ENCODE data around the gene BRINP1. TPM values are rescaled to one million over a fixed set of nuclear protein-coding genes. Genes with fewer than 3 reads are reported as not detected.

Gene BRINP1
- total and polyA plus RNA-seq, 10 of the 15 experiments (the other 5 are each of a cell fraction or from before 2014, with no cell fraction given) = not detected

DNA sequence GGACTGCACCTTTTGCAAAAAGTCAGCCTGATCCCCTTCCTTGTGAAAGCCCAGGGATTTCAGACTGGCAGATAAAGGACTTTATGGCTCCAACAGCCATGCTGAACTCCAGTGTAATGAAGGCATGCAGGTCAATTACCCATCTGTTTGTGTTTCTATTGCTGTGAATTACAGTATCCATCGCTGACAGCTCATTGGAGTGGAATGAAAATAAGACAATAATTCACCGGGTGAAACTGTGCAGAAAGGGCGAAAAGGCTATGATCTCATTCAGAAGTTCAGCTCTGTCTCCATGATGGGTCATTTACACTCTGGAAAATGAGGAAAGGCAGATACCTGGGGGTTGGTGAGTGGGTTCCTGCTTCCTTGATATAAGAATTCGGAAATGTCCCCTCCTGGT, 148.0 kb downstream of the BRINP1 start (continued):
- TF ChIP-seq FOS (IDR thresholded peaks at IDR 0.05; ENCODE audit: borderline replicate concordance, extremely low read depth, insufficient read length) (no peak), ZZZ3 (IDR thresholded peaks at IDR 0.05; ENCODE audit: control insufficient read depth, insufficient read length, low read depth) (no peak), BACH1 (IDR thresholded peaks at IDR 0.05; ENCODE audit: borderline replicate concordance) (no peak), RAD21 (IDR thresholded peaks at IDR 0.05; ENCODE audit: insufficient read depth, low read depth, low read length) (no peak)
- TF ChIP-seq, protein P1, sequence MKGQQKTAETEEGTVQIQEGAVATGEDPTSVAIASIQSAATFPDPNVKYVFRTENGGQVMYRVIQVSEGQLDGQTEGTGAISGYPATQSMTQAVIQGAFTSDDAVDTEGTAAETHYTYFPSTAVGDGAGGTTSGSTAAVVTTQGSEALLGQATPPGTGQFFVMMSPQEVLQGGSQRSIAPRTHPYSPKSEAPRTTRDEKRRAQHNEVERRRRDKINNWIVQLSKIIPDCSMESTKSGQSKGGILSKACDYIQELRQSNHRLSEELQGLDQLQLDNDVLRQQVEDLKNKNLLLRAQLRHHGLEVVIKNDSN (IDR thresholded peaks at IDR 0.05; ENCODE audit: borderline replicate concordance, extremely low read length, insufficient read depth, low read depth, low read length) = no peak

- WGBS (ENCODE audit: insufficient coverage, insufficient replicate concordance, low lambda C conversion rate, missing lambda C conversion rate) = 5% methylated on average over 7 of the region's 7 CpGs
- H3K4me3 ChIP-seq = no peak overlapping the region
- no peak for ATAC-seq
- ChIA-PET CTCF (no interaction called here), POLR2A (no interaction called here), SMC1A (ENCODE audit: uncharacterized antibody, unreplicated experiment) (no interaction called here), RAD21 (ENCODE audit: unreplicated experiment) (no interaction called here)
- no peaks in the 10 kb centered on the region for H3K9me3 ChIP-seq (replicated peaks; ENCODE audit: control insufficient read depth, insufficient read depth, low read length)
- no TSS peak for BruUV-seq (replicated peaks)
- H3K79me2 ChIP-seq (ENCODE audit: control insufficient read depth, insufficient read depth, low read length) = no peaks in the 10 kb centered on the region
- no peak for DNase-seq (ENCODE audit: low read depth, low spot score)
- H3K36me3 ChIP-seq (ENCODE audit: control insufficient read depth in 2 of 2, insufficient read depth in 2 of 2, low read length in 1 of 2) = no peaks in the 10 kb centered on the region
- in situ Hi-C loops (cut with MboI) = no loop called here
- H4K20me1 ChIP-seq (ENCODE audit: control insufficient read depth, insufficient read depth) = no peaks in the 10 kb centered on the region
- H3K27ac ChIP-seq (ENCODE audit: control insufficient read depth, insufficient read depth) = no peak overlapping the region
- no peaks in the 10 kb centered on the region for H3K4me1 ChIP-seq (ENCODE audit: control insufficient read depth, insufficient read depth, low read length)
- no peak overlapping the region for H2AFZ ChIP-seq (ENCODE audit: control insufficient read depth, low read depth, low read length)
- no peak overlapping the region for H3K4me2 ChIP-seq (ENCODE audit: control insufficient read depth, insufficient read depth)
- H3K9ac ChIP-seq (ENCODE audit: control insufficient read depth, insufficient read depth, low read length) = no peak overlapping the region
- FAIRE-seq = no peak
- intact Hi-C loops (cut with micrococcal nuclease; ENCODE audit: unreplicated experiment) = no loop called here
- H3K27me3 ChIP-seq (replicated peaks in 1 of 2; ENCODE audit: control insufficient read depth in 2 of 2, insufficient read depth in 2 of 2, low read length in 1 of 2) = no peaks in the 10 kb centered on the region
- TF ChIP-seq, protein P2, sequence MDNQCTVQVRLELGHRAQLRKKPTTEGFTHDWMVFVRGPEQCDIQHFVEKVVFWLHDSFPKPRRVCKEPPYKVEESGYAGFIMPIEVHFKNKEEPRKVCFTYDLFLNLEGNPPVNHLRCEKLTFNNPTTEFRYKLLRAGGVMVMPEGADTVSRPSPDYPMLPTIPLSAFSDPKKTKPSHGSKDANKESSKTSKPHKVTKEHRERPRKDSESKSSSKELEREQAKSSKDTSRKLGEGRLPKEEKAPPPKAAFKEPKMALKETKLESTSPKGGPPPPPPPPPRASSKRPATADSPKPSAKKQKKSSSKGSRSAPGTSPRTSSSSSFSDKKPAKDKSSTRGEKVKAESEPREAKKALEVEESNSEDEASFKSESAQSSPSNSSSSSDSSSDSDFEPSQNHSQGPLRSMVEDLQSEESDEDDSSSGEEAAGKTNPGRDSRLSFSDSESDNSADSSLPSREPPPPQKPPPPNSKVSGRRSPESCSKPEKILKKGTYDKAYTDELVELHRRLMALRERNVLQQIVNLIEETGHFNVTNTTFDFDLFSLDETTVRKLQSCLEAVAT (IDR thresholded peaks at IDR 0.05) = no peak
- TF ChIP-seq RCOR1 (conservative IDR thresholded peaks at IDR 0.05; ENCODE audit: low read depth, low read length) (no peak), ETV6 (conservative IDR thresholded peaks at IDR 0.05 in 1 of 2, IDR thresholded peaks at IDR 0.05 in 1 of 2; ENCODE audit: borderline replicate concordance in 1 of 2, low read depth in 1 of 2) (no peak), HDGF (IDR thresholded peaks at IDR 0.05) (no peak), SKIL (IDR thresholded peaks at IDR 0.05; ENCODE audit: low read depth, poor library complexity, severe bottlenecking) (no peak), USF2 (IDR thresholded peaks at IDR 0.05; ENCODE audit: borderline replicate concordance, low read depth, low read length) (no peak), MTA3 (IDR thresholded peaks at IDR 0.05; ENCODE audit: borderline replicate concordance, low read length) (no peak), NFYB (IDR thresholded peaks at IDR 0.05; ENCODE audit: insufficient read depth, low read depth, low read length) (no peak), POLR2AphosphoS2 (IDR thresholded peaks at IDR 0.05; ENCODE audit: low read depth, low read length) (no peak)
- TF ChIP-seq, protein P3, sequence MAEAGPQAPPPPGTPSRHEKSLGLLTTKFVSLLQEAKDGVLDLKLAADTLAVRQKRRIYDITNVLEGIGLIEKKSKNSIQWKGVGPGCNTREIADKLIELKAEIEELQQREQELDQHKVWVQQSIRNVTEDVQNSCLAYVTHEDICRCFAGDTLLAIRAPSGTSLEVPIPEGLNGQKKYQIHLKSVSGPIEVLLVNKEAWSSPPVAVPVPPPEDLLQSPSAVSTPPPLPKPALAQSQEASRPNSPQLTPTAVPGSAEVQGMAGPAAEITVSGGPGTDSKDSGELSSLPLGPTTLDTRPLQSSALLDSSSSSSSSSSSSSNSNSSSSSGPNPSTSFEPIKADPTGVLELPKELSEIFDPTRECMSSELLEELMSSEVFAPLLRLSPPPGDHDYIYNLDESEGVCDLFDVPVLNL (IDR thresholded peaks at IDR 0.05; ENCODE audit: low read depth, low read length) = no peak
Measured at GRCh38 chr9:119218293-119218692, 150.9 kb downstream of the BRINP1 start.

All from GM12878 (cell line).